Measurements from ENCODE around the gene RPLP2.

- TF ChIP-seq POLR2A (IDR thresholded peaks at IDR 0.05; ENCODE audit: low read length) (no peak), GATA1 (IDR thresholded peaks at IDR 0.05; ENCODE audit: low read depth, low read length) (no peak)
Observed at GRCh38 chr11:770642-771616, 38.8 kb upstream of the RPLP2 start.
